GM21526 (cell line): ENCODE results near the gene OPTN.
"Not testable (repeated sequence)": the region's sequence is repeated elsewhere in the genome, so short reads cannot be mapped to it uniquely, and the experiment has no call there.

ENCODE experiments used
- ATAC-seq: cut with Tn5 transposase; IDR thresholded peaks from one replicate; pipeline ENCODE4 v1.9.1; 2021; ENCODE audit warnings: moderate library complexity; ENCODE audit not compliant: unreplicated experiment, low FRiP score

Gene OPTN

GRCh38 chr10:13099666-13100348 lies at the start of gene OPTN:
Gene OPTN (plus strand): TSS chr10:13100163. CDS start chr10:13109123, 8,960 bp downstream.
- ATAC-seq = peak; percentile 49

GRCh38 chr10:13051126-13051694 lies 48.8 kb upstream of the OPTN start:
- ATAC-seq = no peak

- not testable (repeated sequence) for ATAC-seq
Observed at GRCh38 chr10:13053208-13053607, 46.8 kb upstream of the OPTN start.

GRCh38 chr10:13053794-13054462 lies 46.0 kb upstream of the OPTN start:
- no peak for ATAC-seq

GRCh38 chr10:13054844-13055243 lies 45.1 kb upstream of the OPTN start:
- no peak for ATAC-seq

GRCh38 chr10:13056456-13057077 lies 43.4 kb upstream of the OPTN start:
- ATAC-seq = no peak

GRCh38 chr10:13062803-13063202 lies 37.2 kb upstream of the OPTN start:
- no peak for ATAC-seq

GRCh38 chr10:13066527-13066926 lies 33.4 kb upstream of the OPTN start:
- ATAC-seq = no peak

GRCh38 chr10:13067431-13067830 lies 32.5 kb upstream of the OPTN start:
- no peak for ATAC-seq

GRCh38 chr10:13068071-13068470 lies 31.9 kb upstream of the OPTN start:
- no peak for ATAC-seq

- no peak for ATAC-seq
Observed at GRCh38 chr10:13068484-13068883, 31.5 kb upstream of the OPTN start.

- ATAC-seq = no peak
Observed at GRCh38 chr10:13072339-13072738, 27.6 kb upstream of the OPTN start.

- ATAC-seq = no peak
Observed at GRCh38 chr10:13074563-13075451, 25.2 kb upstream of the OPTN start.

- ATAC-seq = no peak
Observed at GRCh38 chr10:13078912-13079775, 20.8 kb upstream of the OPTN start.

- ATAC-seq = no peak
Observed at GRCh38 chr10:13079776-13080050, 20.2 kb upstream of the OPTN start.

GRCh38 chr10:13080643-13081042 lies 19.3 kb upstream of the OPTN start:
- no peak for ATAC-seq

GRCh38 chr10:13083700-13084099 lies 16.3 kb upstream of the OPTN start:
- not testable (repeated sequence) for ATAC-seq

GRCh38 chr10:13086056-13086455 lies 13.9 kb upstream of the OPTN start:
- ATAC-seq = no peak

GRCh38 chr10:13087601-13087985 lies 12.4 kb upstream of the OPTN start:
- no peak for ATAC-seq
